A204.1 (cell line): ENCODE results near the gene DUSP12.
"Not testable (repeated sequence)": the region's sequence is repeated elsewhere in the genome, so short reads cannot be mapped to it uniquely, and the experiment has no call there.

Source experiments
- FAIRE-seq: peaks from 2 replicates; lab custom pipeline; 2012; peaks lifted over from hg19 to GRCh38; lab: Jason Lieb, UNC

Gene DUSP12

DNA sequence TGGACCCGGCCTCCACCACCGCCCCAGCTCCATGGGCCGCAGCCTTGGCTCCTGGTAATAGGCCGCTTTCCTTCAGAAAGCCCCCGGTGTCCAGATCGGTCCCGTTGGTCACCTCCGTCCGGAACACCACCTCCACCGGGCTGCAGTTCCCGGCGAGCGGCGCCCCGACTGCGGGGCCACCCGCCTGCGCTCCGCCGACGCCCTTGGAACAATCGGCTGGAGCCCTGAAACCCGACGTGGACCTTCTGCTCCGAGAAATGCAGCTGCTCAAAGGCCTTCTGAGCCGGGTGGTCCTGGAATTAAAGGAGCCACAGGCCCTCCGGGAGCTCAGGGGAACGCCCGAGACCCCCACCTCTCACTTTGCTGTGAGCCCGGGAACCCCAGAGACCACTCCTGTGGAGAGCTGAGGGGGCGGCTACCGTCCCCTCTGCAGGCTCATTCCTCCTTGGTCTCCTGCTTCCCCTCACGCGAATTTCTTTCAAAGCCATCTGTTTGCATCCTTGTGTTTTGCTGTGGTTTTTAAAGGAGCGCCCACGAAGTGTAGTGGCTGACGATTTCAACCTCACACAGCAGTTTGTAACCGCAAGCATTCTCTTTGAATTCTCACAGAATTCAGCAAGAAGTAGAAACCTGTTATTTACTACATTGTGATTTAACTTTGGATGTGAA, 22.2 kb upstream of the DUSP12 start:
- FAIRE-seq: no peak

DNA sequence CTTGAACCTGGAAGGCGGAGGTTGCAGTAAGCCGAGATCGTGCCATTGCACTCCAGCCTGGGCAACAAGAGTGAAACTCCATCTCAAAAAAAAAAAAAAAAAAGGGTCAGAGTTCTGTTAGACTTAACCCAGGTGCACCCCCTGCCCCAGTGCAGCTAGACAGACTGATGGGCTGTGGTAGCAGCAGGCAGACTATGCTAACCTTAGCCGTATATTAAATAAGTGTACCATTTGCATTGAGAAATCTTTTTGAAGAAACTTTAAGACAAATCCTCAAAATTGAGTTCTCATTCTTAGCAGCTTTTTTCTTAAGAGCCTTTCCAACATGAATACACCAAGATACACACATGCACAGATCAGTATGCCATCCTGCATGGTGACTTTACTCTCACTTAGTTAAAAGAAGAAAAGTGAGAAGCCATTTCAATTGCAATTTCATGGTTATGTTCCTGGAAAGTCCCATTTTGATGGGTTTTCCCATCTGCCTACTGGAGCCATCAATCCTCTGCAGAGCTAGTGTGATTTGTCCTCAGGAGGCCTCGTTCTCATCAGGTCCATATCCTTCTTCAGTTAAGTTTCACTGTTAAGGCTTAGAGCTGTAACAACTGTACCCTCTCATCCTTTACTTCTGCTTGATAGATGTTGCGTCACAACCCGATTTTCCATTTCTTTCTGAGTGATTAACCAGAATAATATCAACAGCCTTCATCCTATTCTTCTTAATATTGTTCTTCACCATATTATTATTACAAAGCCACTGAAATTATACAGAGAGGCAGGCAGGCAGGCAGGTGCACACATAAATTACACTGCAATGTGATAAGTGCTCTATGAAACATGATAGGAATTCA, 21.0 kb upstream of the DUSP12 start:
- no peak for FAIRE-seq

DNA sequence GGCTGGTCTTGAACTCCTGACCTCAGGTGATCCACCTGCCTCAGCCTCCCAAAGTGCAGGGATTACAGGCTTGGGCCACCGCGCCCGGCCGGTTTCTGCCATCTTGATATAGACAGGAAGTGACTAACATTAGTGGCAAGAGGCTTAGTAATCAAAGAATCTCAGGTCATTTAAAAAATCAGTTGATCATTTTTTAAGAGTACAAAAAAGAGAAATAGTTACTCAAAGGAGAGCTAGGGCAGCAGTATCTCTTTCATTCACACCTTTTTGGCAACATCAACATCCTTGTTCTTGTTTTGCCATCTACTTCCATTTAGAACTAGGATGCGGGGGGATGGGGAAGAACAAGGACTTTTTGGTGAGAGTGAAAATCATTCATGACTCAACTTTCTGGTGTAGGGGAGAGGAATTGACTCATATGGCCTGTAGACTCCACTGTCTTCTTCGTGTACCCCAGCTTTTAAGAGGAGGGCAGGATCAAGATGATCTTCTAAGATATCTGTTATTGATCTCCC, 19.5 kb upstream of the DUSP12 start:
- no peak for FAIRE-seq

DNA sequence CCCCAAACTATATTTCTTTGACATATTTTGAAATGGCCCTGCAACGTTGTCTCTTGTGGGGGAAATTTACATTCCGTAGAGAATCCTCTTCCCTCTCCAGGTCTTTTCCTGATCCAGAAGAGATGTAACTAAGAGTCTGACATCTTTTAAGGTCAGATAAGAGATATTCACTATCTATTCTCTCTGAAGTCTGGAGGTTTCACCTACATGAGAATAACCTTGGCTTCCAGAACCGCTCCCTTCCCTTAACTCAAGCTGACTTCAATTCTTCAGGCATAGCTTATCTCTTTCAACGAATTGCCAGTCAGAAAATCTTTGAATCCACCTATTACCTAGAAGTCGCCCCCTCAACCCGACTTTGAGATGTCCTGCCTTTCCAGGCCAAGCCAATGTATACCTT, 18.3 kb upstream of the DUSP12 start:
- no peak for FAIRE-seq

DNA sequence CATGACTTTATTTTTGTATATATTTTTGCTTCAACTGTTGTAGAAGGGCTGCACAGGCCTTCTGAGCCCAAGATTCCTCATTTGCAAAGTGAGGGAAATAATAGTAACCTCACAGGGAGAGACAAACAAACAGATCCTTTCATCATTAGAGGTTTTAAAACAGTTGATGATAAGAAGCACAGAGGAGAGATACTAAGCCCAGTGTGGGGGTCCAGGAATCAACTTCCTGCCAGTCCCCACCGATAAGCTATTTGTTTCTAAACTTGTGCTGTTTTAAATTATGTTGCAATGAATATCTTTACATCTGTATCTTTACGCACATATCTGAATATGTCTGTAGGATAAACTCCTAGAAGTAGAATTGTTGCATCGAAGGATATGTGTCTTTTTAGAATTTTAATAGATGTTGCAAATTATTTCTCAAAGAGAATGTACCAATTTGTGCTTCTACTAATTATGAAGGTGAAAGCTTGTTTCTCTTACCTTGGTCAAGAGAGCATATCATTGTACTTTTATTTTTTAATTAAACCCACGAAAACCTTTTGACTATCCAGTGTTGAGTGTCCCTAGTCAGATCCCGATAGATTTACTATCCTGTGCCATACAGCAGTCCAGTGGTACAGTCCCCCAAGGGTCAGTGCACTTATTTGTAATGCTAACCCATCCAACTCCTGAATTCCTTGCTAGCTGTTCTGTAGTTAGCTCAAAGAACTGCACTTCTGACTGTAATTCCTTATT, 17.4 kb upstream of the DUSP12 start:
- no peak for FAIRE-seq

DNA sequence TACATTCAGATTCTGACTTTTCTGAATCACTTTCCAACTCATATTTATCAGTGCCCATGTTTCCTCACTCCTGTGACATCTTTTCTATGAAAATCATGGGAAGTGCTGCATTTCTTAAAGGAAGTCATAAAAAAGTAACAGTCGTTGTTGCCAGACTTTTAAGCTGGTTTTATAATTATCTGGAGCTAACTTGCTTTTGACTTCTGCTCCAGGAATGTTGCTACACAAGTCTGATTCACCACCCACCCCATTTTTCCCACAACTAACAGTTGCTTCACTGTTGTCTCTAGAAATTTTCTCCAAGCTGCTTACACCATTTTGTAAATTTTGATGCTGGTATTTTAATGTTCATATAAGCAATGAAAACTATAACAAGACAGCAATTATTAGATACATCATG, 16.1 kb upstream of the DUSP12 start:
- no peak for FAIRE-seq

DNA sequence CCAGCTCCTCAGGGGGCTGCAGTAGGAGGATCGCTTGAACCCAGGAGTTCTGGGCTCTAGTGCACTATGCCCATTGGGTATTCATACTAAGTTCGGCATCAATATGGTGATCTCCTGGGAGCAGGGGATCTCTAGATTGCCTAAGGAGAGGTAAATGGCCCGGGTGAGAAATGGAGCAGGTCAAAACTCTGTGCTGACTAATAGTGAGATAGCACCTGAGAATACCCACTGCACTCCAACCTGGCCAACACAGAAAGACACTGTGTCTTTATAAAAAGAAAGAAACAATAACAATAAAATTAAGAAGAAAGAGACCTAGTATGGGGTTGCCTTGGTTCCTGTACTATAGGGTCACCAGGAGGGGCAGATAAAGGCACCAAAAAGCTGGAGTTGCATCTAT, 13.7 kb upstream of the DUSP12 start:
- no peak for FAIRE-seq

DNA sequence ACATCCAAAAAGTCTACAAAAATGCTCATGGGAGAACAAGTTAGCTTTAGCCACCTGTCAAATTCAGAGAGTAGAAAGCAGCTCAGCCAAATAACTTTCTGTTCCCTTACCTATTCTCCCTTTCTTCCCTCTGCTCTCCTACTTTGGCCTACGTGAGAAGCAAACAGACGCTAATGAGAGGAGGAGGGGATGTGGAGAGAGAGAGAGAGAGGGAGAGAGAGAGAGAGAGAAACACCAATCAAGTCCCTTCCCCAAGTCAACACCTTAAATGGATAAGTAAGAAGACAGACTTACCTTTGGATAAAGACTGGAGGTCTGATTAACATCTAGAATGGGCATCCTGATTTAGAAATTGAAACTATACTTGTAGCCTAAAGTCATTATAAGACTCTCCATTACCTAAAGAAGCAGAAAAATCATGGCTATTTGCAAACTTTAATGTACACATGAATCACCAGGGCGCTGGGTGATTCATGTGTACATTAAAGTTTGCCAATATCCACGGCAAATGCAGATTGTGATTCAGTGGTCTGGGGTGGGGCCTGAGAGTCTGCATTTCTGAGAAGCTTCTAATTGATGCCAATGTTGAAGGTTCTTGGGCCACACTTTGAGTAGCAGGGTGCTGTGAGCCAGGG, 13.1 kb upstream of the DUSP12 start:
- no peak for FAIRE-seq

DNA sequence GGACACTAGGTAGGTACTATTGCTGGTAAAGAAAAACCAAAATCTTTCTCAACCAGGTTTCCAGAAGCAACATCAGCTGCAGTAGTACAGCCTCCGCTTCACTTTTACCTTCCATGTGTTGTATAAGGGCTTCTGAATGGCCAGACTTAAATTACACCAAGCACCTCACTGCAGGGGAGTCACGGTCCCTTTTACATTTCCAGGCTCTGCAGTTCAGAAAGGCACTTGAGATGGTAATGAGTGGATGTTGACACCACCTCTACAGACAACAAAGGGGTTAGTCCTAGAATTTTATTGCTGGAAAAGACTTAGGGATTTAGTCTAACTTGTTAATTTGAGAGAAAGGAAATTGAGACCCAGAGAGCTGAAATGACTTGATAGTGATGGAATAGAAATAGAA, 12.0 kb upstream of the DUSP12 start:
- FAIRE-seq: no peak

DNA sequence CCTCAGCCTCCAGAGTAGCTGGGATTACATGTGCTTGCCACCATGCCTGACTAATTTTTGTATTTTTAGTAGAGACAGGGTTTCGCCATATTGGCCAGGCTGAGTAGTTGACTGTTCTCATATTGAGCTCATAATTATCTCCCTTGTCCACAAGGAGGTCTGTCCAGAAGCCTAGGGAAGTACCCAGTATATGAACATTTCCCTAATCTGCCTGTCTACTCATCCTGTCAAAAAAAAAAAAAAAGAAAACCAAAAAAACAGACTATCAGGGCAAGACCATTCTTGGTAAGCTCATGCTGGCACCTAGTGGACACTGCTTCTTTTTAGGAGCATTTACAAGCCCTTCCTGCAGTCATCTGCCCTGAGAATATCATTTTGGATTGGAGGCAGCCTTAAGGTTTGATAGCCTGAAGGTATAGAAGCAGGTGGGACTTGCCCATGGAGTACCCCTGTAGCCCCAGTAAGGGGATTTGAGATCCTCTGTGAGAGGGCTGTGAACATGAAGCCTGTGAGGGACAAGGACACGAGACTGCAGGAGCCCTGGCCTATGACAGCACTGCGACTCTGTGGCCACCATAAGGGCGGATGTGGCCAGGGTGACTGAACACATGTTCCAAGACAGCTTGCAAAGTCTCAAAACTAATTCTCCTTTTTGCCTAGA, 10.8 kb upstream of the DUSP12 start:
- peak; percentile 97 for FAIRE-seq

DNA sequence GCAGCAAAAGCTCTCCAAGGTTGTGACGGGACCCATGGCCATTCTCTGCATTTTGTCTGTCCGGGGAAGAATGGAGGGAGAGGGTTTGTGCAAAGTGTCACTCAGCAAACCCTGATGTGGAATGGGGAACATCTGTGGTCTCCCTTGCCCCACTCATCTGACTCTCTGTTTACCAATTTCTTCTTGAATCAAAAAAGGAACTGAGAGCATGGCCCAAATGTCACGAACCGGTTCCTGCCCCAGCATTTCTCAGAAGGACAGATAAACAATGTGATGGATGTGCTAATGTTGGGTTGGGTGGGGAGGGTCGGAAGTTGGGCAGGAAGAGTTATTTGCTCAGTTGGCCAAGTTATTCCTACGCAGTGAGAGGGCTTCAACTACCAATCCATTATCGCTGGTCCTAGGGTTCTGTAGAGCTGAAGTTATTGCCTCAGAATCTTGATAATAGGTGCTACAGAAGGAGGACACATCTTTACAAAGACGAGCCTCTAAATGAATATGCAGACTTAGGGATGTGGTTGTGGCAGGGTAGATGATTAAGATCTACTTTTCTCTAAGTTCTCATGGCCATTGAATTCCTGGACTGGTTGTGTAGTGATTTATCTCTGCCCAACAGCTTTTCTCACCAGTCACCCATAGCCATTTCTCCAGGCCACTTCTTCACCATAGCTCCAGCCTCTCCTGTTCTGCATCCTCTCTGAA, 9.6 kb upstream of the DUSP12 start:
- no peak for FAIRE-seq

DNA sequence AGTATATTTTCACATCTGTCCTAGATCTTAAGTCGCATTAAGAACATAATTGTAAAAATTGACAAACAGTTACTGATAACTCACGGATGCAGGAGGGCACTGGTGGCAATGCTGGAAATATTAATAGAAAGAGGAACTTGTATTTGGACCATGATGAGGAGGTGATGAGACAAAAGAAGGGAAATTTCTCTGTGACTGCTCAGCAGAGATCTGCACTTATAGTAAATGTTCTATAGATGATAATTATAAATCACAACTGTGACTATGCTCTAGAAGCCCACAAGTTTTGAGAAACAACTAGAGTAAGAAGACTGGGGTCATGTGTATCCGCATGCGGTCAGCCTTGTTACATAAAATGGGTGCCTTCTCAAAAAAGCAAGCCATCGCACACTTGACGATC, 8.7 kb upstream of the DUSP12 start:
- no peak for FAIRE-seq

DNA sequence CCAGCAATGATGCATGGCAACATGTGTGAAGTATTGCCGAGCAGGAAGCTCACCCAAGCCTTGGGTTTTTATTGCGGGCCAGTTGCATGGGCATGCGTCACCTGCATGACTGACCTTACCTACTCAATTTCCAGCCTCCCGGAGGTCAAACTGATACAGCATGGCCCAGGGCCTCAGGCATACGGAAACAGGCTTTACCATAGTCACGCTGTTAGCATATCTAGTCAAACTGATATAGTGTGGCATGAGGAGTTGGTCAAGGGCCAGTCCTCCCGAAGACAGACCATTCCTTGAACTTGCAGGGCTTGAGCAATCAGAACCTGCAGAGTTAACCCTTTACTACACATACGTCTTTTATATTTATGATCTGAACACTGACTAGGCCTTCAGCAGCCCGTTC, 6.4 kb upstream of the DUSP12 start:
- FAIRE-seq: no peak

DNA sequence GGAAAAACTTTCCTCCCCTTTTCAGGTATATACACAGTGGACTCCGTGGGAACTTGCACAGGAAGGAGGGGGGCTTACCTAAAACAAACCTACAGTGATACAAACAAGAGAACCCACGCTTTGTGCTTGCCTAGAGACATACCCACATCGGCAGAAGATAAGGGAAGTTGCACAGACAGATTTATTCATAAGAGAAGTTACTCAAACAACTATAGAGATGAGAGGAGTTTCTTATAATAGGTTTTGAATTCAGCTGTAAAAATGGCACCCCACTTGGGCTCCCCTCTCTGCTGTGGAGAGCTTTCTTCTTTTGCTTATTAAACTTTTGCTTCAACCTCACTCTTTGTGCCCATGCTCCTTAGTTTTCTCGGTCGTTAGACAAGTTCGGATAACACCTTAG, 1.8 kb upstream of the DUSP12 start:
- FAIRE-seq: no peak

DNA sequence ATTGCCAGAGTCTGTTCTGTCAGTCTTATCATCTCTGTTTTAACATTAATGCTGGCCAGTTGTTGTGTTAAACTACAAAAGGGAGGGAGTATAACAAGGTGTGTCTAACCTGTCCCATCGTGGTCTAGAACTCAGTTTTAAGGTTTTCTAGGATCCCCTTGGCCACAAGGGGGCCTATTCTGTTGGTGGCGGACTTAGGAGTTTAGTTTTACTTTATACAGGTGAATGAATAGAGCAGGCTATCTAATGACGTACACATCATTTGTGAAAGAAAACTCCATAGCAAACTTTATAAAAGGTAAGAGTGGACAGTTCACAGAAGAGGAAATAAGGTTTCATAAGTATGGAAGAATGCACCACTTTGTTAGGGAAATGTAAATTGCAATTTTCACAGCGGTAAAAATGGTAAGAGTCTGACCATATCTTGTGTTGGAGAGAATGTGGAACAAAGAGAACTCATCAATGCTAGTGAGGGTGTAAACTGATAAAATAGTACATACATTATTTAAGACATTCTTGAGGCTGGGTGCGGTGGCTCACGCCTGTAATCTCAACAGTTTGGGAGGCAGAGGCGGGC, 14.0 kb downstream of the DUSP12 start:
- FAIRE-seq: peak; percentile 37

DNA sequence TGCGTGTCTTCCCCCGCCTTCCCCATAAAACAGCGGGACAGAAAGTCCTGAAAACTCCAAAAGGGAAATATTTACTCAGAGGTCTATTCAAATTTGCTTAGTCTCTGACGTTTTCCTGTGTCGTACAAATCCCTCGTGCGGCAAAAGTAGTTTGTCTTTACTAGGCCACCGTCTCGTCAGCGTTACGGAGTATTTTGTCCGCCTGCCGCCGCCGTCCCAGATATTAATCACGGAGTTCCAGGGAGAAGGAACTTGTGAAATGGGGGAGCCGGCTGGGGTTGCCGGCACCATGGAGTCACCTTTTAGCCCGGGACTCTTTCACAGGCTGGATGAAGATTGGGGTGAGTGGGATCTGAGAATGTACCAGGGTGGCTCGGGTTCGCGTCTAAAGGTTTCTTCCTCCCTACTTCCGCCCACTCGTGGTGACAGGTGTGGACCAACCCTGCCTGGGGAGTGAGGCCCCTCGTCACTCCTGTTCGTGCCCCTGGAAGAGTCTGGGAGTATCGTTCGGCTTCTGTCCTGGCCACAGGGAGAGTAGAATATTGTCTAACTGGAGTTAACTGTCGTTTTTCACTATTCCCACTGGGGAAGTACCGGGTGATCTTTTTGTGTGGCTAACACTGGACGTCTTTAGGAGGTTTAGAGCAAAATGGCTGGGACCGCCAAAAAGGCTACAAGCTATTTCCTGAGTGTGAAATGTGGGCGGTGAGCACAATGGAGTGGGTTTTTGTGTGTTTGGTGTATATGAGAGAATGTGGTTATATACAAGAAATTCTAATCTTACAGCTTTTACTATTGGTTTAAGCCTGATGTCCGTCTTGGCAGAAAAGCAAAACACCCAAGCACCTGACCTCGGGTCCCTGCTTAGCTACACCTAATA, 16.8 kb downstream of the DUSP12 start, which contains the start of gene ATF6:
TSS of gene ATF6 (plus strand) at position 219 of the 880 bp plus-strand sequence. CDS start at position 260, 41 bp downstream.
- FAIRE-seq: no peak

DNA sequence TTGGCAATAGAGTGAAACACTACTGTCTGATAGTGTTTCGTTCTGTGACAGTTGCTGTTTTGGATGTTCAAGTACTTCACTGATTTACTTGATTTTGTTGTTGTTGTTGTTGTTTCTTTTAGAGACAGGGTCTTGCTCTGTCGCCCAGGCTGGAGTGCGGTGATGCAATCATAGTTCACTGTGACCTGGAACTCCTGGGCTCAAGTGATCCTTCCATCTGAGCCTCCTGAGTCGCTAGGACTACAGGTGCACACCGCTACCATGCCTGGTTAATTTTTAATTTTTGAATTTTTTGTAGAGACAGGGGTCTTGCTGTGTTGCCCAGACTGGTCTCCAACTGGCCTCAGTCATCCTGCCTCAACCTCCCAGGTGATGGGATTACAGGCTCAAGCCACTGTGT, 18.9 kb downstream of the DUSP12 start:
- FAIRE-seq: no peak

DNA sequence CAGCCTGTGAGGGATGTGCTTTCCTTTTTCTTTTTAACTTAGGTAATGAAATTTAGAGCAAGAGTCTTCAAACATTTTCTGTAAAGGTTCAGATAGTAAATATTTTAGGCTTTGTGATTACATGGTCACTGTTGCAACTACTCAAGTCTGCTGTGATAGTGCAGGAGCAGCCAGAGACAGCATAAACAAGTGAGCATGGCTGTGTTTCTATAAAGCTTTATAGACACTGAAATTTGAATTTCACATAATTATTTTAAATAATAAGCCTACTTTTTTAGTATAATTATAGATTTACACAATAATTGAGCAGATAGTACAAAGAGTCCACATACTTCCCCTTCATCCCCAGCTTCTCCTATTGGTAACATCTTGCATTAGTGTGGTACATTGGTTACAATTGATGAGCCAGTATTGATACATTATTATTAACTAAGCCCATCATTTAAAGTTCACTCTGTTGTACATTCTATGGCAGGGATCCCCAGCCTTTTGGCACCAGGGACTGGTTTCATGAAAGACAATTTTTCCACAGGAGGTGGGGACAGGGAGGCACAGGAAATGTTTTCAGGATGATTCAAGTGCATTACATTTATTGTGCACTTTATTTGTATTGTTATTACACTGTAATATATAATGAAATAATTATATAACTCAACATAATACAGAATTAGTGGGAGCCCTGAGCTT, 19.5 kb downstream of the DUSP12 start:
- FAIRE-seq: no peak

DNA sequence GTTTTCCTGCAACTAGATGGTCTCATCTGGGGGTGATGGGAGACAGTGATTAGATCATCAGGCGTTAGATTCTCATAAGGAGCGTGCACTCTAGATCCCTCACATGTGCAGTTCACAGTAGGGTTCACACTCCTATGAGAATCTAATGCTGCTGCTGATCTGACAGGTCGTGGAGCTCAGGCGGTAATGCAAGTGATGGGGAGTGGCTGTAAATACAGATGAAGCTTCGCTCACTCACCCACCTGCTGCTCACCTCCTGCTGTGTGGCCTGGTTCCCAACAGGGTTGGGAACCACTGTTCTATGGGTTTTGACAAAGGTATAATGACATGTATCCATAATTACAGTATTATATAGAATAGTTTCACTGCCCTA, 20.1 kb downstream of the DUSP12 start:
- FAIRE-seq: not testable (repeated sequence)
